ENCODE data around the gene CDK3. TPM values are rescaled to one million over a fixed set of nuclear protein-coding genes. Genes with fewer than 3 reads are reported as not detected.

Gene CDK3
- total RNA-seq, 1 experiment from 2014 or later = 11.9 TPM

- Histone ChIP-seq H3K27ac (ENCODE audit: low read length) (no peak overlapping the region), H3K4me3 (ENCODE audit: low read depth in 2 of 2, low read length in 2 of 2) (no peak overlapping the region), H3K36me3 (ENCODE audit: control insufficient read depth, insufficient read depth, low read length) (no peaks in the 10 kb centered on the region), H3K9me3 (ENCODE audit: control insufficient read depth, insufficient read depth, low read depth, low read length) (no peaks in the 10 kb centered on the region), H3K27me3 (ENCODE audit: control insufficient read depth, insufficient read depth, low read length) (no peaks in the 10 kb centered on the region), H3K4me1 (ENCODE audit: control insufficient read depth, insufficient read depth, low read length) (peaks cover 15% of the 10 kb centered on the region)
- ATAC-seq = no peak
- intact Hi-C loops (cut with micrococcal nuclease; ENCODE audit: unreplicated experiment) = no loop called here
- in situ Hi-C loops (cut with HindIII; ENCODE audit: low pct_unique_long_range_greater_than_20kb, low sequenced_read_pairs) = no loop called here
- ChIA-PET POLR2A (interaction anchor here (0.6 kb wide), 1 partner anchor 40 kb away, joined by 3 read pairs; no protein-coding TSS in a partner anchor), CTCF (interaction anchor here (0.9 kb wide), 1 partner anchor 10 kb away, joined by 5 read pairs; no protein-coding TSS in a partner anchor)
- TF ChIP-seq SIN3A (IDR thresholded peaks at IDR 0.05; ENCODE audit: borderline replicate concordance, insufficient read depth, low read depth, low read length) = no peak
- TF ChIP-seq POLR2AphosphoS5 (IDR thresholded peaks at IDR 0.05; ENCODE audit: low read depth, low read length) = no peak
- TF ChIP-seq TCF7L2 (IDR thresholded peaks at IDR 0.05; ENCODE audit: low read depth, low read length) = no peak
- TF ChIP-seq REST (IDR thresholded peaks at IDR 0.05; ENCODE audit: insufficient read depth in 1 of 2, low read depth in 2 of 2, low read length in 1 of 2) = no peak
- BruUV-seq (replicated peaks) = no TSS peak
- DNase-seq (ENCODE audit: low read depth, low spot score) = no peak
These were observed 7.6 kb downstream of the CDK3 start for GRCh38 chr17:76008208-76008607.

- Histone ChIP-seq H3K4me3 (ENCODE audit: low read depth in 2 of 2, low read length in 2 of 2) (no peak overlapping the region), H3K27me3 (ENCODE audit: control insufficient read depth, insufficient read depth, low read length) (no peaks in the 10 kb centered on the region), H3K4me1 (ENCODE audit: control insufficient read depth, insufficient read depth, low read length) (peaks cover 15% of the 10 kb centered on the region), H3K9me3 (ENCODE audit: control insufficient read depth, insufficient read depth, low read depth, low read length) (no peaks in the 10 kb centered on the region), H3K27ac (ENCODE audit: low read length) (no peak overlapping the region), H3K36me3 (ENCODE audit: control insufficient read depth, insufficient read depth, low read length) (no peaks in the 10 kb centered on the region)
- CTCF ChIA-PET = interaction anchor here (0.6 to 1.8 kb wide), 3 partner anchors 9 to 103 kb away, joined by 3 to 8 read pairs (median 5); partner anchors contain the start of gene CDK3
- TF ChIP-seq POLR2AphosphoS5 (IDR thresholded peaks at IDR 0.05; ENCODE audit: low read depth, low read length) (no peak), SIN3A (IDR thresholded peaks at IDR 0.05; ENCODE audit: borderline replicate concordance, insufficient read depth, low read depth, low read length) (no peak), TCF7L2 (IDR thresholded peaks at IDR 0.05; ENCODE audit: low read depth, low read length) (no peak), REST (IDR thresholded peaks at IDR 0.05; ENCODE audit: insufficient read depth in 1 of 2, low read depth in 2 of 2, low read length in 1 of 2) (no peak), CTCF (IDR thresholded peaks at IDR 0.05) (no peak)
- DNase-seq (ENCODE audit: low read depth, low spot score) = no peak
- no TSS peak for BruUV-seq (replicated peaks)
- no peak for ATAC-seq
- in situ Hi-C loops (cut with HindIII; ENCODE audit: low pct_unique_long_range_greater_than_20kb, low sequenced_read_pairs) = no loop called here
- intact Hi-C loops (cut with micrococcal nuclease; ENCODE audit: unreplicated experiment) = no loop called here
- POLR2A ChIA-PET = no interaction called here
These were observed 8.2 kb downstream of the CDK3 start for GRCh38 chr17:76008630-76009425.
